ENCODE results near the gene SULF2.

GRCh38 chr20:47751449-47751848, 33.8 kb downstream of the SULF2 start:
- TF ChIP-seq RAD21 (IDR thresholded peaks at IDR 0.05; ENCODE audit: low read depth): no peak
- no peak for TF ChIP-seq MAX (IDR thresholded peaks at IDR 0.05)
- TF ChIP-seq CTCF (IDR thresholded peaks at IDR 0.05 in 2 of 3, conservative IDR thresholded peaks at IDR 0.05 in 1 of 3; ENCODE audit: borderline replicate concordance in 1 of 3, insufficient read depth in 1 of 3, low read depth in 2 of 3, low read length in 2 of 3): no peak
- no peak for TF ChIP-seq POLR2A (IDR thresholded peaks at IDR 0.05; ENCODE audit: borderline replicate concordance, extremely low read depth, insufficient read depth, insufficient read length)
- TF ChIP-seq, protein P1, sequence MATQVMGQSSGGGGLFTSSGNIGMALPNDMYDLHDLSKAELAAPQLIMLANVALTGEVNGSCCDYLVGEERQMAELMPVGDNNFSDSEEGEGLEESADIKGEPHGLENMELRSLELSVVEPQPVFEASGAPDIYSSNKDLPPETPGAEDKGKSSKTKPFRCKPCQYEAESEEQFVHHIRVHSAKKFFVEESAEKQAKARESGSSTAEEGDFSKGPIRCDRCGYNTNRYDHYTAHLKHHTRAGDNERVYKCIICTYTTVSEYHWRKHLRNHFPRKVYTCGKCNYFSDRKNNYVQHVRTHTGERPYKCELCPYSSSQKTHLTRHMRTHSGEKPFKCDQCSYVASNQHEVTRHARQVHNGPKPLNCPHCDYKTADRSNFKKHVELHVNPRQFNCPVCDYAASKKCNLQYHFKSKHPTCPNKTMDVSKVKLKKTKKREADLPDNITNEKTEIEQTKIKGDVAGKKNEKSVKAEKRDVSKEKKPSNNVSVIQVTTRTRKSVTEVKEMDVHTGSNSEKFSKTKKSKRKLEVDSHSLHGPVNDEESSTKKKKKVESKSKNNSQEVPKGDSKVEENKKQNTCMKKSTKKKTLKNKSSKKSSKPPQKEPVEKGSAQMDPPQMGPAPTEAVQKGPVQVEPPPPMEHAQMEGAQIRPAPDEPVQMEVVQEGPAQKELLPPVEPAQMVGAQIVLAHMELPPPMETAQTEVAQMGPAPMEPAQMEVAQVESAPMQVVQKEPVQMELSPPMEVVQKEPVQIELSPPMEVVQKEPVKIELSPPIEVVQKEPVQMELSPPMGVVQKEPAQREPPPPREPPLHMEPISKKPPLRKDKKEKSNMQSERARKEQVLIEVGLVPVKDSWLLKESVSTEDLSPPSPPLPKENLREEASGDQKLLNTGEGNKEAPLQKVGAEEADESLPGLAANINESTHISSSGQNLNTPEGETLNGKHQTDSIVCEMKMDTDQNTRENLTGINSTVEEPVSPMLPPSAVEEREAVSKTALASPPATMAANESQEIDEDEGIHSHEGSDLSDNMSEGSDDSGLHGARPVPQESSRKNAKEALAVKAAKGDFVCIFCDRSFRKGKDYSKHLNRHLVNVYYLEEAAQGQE (IDR thresholded peaks at IDR 0.05; ENCODE audit: low read depth): no peak
- no peak for TF ChIP-seq EZH2 (IDR thresholded peaks at IDR 0.05)
- TF ChIP-seq SIN3A (IDR thresholded peaks at IDR 0.05; ENCODE audit: low read depth): no peak
- no peak for TF ChIP-seq JUND (IDR thresholded peaks at IDR 0.05)
- TF ChIP-seq POLR2AphosphoS5 (IDR thresholded peaks at IDR 0.05; ENCODE audit: low read depth, low read length): no peak
- no peak for TF ChIP-seq YY1 (IDR thresholded peaks at IDR 0.05; ENCODE audit: extremely low read depth, insufficient replicate concordance, low read depth, low read length)
- TF ChIP-seq, protein P2, sequence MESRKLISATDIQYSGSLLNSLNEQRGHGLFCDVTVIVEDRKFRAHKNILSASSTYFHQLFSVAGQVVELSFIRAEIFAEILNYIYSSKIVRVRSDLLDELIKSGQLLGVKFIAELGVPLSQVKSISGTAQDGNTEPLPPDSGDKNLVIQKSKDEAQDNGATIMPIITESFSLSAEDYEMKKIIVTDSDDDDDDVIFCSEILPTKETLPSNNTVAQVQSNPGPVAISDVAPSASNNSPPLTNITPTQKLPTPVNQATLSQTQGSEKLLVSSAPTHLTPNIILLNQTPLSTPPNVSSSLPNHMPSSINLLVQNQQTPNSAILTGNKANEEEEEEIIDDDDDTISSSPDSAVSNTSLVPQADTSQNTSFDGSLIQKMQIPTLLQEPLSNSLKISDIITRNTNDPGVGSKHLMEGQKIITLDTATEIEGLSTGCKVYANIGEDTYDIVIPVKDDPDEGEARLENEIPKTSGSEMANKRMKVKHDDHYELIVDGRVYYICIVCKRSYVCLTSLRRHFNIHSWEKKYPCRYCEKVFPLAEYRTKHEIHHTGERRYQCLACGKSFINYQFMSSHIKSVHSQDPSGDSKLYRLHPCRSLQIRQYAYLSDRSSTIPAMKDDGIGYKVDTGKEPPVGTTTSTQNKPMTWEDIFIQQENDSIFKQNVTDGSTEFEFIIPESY (IDR thresholded peaks at IDR 0.05; ENCODE audit: extremely low read depth, insufficient replicate concordance, low read length): no peak
- no peak for TF ChIP-seq ATF3 (IDR thresholded peaks at IDR 0.05)
- no peak for TF ChIP-seq CEBPB (IDR thresholded peaks at IDR 0.05; ENCODE audit: low read depth)
- TF ChIP-seq CBX3 (IDR thresholded peaks at IDR 0.05; ENCODE audit: low read depth): no peak
